ENCODE results near the gene ISG20L2.

- TF ChIP-seq CTCF (IDR thresholded peaks at IDR 0.05; ENCODE audit: low read length) (no peak), EZH2 (IDR thresholded peaks at IDR 0.05; ENCODE audit: borderline replicate concordance, low read length) (no peak)
These were observed 48.4 kb upstream of the ISG20L2 start for GRCh38 chr1:156776942-156777341.

All from OCI-LY1 (cell line).